Inferior parietal cortex (tissue), 1 donor: Measurements from ENCODE around the gene GRHPR.
A peak's percentile ranks its signal among the peaks of the same experiment; 100 is the strongest.
"Not testable (repeated sequence)": the region's sequence is repeated elsewhere in the genome, so short reads cannot be mapped to it uniquely, and the experiment has no call there.

Source experiments
- DNase-seq: peaks from one replicate; pipeline ENCODE4 v3.0.0-alpha.2; 2016; ENCODE audit errors: extremely low spot score

Gene GRHPR

GRCh38 chr9:37422289-37423104, at the start of gene GRHPR:
GRHPR (plus strand) TSS chr9:37422696; CDS start chr9:37422751, 55 bp downstream.
- peak; percentile 88 for DNase-seq

- DNase-seq, result no peak
These were observed 49.7 kb upstream of the GRHPR start for GRCh38 chr9:37372839-37373238.

- no peak for DNase-seq
These were observed 48.9 kb upstream of the GRHPR start for GRCh38 chr9:37373621-37374020.

- DNase-seq, result no peak
These were observed 47.6 kb upstream of the GRHPR start for GRCh38 chr9:37374892-37375291.

GRCh38 chr9:37377688-37378612, 44.5 kb upstream of the GRHPR start:
- DNase-seq, result no peak

GRCh38 chr9:37378613-37379004, 43.9 kb upstream of the GRHPR start:
- no peak for DNase-seq

GRCh38 chr9:37379835-37380234, 42.7 kb upstream of the GRHPR start:
- DNase-seq, result no peak

GRCh38 chr9:37380570-37380969, 41.9 kb upstream of the GRHPR start:
- no peak for DNase-seq

- DNase-seq, result no peak
These were observed 41.3 kb upstream of the GRHPR start for GRCh38 chr9:37381094-37381741.

GRCh38 chr9:37382161-37382981, 40.1 kb upstream of the GRHPR start:
- no peak for DNase-seq

- DNase-seq, result no peak
These were observed 39.5 kb upstream of the GRHPR start for GRCh38 chr9:37382982-37383357.

- no peak for DNase-seq
These were observed 39.1 kb upstream of the GRHPR start for GRCh38 chr9:37383393-37383792.

GRCh38 chr9:37383876-37384746, 38.4 kb upstream of the GRHPR start:
- no peak for DNase-seq

- DNase-seq, result no peak
These were observed 37.2 kb upstream of the GRHPR start for GRCh38 chr9:37385286-37385685.

GRCh38 chr9:37386988-37387387, 35.5 kb upstream of the GRHPR start:
- no peak for DNase-seq

- no peak for DNase-seq
These were observed 31.7 kb upstream of the GRHPR start for GRCh38 chr9:37390759-37391158.

GRCh38 chr9:37392272-37392671, 30.2 kb upstream of the GRHPR start:
- no peak for DNase-seq

- no peak for DNase-seq
These were observed 27.3 kb upstream of the GRHPR start for GRCh38 chr9:37395229-37395628.

GRCh38 chr9:37395663-37396062, 26.8 kb upstream of the GRHPR start:
- no peak for DNase-seq

- DNase-seq, result not testable (repeated sequence)
These were observed 24.5 kb upstream of the GRHPR start for GRCh38 chr9:37397948-37398347.
